ENCODE results near the gene C1D. TPM values are rescaled to one million over a fixed set of nuclear protein-coding genes. Genes with fewer than 3 reads are reported as not detected.
A peak's percentile ranks its signal among the peaks of the same experiment; 100 is the strongest.
"Not testable (repeated sequence)": the region's sequence is repeated elsewhere in the genome, so short reads cannot be mapped to it uniquely, and the experiment has no call there.

Gene C1D, protein sequence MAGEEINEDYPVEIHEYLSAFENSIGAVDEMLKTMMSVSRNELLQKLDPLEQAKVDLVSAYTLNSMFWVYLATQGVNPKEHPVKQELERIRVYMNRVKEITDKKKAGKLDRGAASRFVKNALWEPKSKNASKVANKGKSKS
- polyA plus RNA-seq (ENCODE audit: insufficient read length in 4 of 4) = 10 to 100 TPM; 45.3 to 59.8 (median 51.1) TPM

DNA sequence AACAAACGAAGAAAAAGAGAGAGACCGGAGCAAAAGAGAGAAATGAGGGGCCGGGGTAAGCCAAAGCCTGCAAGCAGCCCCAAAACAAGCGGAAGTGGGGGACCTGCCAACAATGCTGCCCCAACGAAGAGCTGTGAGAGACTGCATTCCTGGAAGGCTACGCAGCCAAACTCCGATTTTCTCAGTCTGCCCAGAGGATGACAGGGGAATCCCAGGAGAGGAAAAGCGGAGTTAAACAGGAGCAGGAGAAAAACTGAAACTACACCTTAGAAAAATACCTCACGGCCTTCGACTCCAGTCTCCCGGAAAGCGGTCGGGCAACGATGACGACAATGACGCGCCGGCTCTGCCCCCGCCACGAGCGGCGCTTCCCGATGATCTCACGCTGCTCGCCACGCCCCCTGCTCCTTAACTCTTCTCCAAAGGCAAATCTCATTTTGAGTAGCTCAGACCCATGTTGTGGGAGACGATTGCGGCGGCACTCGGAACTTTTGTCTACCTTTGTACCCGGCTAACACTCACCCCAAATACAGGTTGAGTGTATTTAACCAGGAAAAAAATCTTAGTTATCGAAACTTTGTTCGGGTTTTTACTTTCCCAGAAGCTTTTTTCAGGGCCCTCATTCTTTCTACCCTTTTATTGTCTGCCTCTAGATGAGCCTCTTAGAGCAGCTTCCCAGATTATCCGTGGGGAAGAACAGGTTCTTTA is at the start of gene C1D:
C1D (minus strand) TSS at position 325 of the 708 bp plus-strand sequence. CDS start 15,694 bp downstream, outside the sequence.
- DNase-seq (ENCODE audit: low read depth in 4 of 4, low spot score in 3 of 4) = peak; percentile 87 to 90 (median 88)

DNA sequence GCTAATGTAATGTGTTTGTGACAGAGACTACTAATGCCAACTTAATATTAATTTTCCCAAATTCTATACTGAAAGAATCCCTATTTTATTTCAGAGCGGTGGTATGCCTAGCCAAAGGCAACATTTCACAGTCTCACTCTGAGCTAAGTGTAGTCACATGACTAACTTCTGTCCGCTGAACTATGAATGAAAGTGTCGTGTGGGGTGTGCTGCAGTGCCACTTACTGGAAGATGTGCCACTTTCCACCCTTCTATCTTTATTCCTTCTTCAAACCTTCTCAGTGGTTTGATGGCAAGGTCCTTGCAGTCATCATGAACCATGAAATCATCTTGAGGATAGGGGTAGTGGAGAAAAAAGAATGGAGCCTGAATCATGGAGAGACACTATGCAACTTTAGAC is 47.3 kb upstream of the C1D start:
- no peak for DNase-seq (ENCODE audit: low read depth in 4 of 4, low spot score in 3 of 4)

DNA sequence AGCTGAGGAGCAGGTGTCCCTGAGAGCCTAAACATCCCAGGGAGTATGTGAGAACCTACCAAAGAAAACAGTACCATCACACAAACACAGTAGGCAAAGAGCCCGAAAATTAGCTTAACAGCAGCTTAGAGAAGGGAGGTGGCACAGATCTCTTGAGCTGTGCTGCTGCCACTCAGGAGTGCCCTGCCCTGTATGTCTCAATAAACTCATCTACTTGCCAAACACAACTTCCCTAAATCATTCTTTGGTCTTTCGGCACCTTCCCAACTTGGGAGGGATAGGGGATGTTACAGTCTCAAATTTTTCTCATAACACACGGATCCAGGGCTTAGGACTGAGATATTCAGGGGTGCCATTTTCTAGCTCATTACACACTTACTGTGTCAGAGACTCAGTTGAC is 45.3 kb upstream of the C1D start:
- DNase-seq (ENCODE audit: low read depth in 4 of 4, low spot score in 3 of 4) = no peak

DNA sequence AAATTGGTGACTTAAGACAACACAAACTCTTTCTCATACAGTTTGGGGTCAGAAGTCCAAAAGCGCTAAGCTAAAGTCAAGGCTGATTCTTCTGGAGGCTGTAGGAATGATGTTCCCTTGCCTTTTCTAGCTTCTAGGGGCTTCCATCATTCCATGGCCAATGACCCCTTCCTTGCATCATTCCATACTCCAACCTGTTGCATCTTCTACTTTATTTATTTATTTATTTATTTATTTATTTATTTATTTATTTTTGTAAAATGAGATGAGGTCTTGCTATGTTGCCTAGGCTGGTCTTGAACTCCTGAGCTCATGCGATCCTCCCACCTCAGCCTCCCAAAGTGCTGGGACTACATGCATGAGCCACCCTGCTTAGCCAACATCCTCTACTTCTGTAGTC is 44.7 kb upstream of the C1D start:
- no peak for DNase-seq (ENCODE audit: low read depth in 4 of 4, low spot score in 3 of 4)

DNA sequence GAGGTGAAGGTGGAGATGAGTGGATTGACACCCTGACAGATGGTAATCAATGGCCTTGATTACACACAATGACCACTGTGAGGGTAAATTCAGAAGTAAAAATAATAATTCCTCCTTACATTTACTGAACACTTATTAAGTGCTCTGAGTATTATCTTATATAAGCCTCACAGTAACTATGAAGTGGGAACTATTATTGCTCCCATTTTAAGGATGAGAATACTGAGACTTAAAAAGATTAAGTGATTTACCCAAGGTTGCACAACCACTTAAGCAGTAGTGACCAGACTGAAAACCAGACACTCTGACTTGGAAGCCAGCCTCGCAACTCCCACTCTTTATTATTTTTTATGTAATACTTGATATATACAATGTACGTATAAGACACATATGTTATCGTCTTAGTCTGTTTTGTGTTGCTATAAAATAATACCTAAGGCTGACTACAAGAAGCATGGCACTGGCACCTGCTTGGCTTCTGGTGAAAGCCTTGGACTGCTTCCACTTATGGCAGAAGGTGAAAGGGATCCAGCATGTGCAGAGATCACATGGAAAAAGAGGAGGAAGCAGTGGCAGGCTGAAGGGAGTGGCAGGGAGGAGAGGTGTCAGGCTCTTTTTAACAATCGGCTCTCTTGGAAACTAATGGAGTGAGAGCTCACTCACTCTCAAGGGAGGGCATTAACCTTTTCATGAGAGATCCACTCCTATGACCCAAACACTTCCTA is 41.5 kb upstream of the C1D start:
- no peak for DNase-seq (ENCODE audit: low read depth in 4 of 4, low spot score in 3 of 4)

DNA sequence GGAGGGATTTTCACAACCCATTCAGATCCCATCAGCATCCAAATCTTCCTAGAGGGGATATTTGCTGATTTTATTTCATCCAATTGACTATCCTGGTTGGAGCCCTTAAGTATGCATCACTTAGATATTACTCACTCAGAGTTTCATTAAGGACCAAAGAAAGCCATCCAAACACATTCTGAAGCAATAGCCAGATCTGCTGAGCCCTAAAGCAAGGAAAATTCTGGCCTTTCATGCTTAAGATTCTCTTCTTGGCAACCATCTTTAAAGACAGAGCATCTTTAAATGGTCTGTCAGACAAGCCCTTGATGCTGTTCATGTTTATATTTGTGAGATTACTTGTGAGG is 40.9 kb upstream of the C1D start:
- no peak for DNase-seq (ENCODE audit: low read depth in 4 of 4, low spot score in 3 of 4)

DNA sequence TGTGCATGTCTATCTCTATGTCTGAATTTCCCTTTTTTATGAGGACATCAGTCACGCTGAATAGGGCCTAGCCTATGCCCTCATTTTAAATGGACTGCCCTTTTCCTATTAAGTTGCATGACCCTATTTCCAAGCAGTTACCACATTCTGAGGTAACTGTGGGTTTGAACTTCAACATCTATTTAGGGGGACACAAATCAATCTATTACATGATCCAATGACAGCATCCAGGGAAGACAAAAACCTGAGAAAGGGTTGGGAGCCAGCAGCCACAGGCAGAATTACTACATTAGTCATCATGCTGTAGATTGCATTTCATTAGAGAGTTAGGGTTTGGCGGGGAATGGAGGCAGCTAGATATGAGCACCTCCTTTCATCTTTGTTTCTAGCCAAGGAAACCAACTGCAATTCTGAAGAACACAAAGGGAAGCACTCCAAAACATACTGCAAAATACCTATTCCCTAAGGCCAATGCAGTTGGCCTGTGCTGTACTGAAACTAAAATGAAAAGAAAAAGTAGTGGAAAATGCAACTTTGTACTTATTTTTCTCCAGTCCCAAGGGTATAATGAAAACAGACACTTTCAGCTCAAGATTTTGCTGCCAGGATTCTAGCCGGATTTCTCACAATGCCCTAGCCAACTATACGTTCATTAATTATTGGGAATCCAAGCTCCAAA is 40.4 kb upstream of the C1D start:
- no peak for DNase-seq (ENCODE audit: low read depth in 4 of 4, low spot score in 3 of 4)

DNA sequence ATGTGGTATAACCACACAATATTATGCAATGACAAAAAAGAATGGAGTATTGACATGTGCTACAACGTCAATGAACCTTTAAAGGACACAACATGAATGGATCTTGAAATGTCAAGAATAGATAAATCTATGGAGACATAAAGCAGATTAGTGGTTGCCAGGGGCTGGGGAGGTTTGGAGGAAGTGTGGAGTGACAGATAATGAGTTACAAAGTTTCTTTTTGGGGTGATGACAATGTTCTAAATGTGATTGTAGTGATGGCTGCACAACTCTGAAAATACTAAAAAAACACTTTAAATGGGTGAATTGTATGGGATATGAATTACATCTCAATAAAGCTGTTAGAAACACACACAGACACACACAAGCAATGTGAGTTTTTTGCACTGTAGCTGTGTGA is 37.4 kb upstream of the C1D start:
- no peak for DNase-seq (ENCODE audit: low read depth in 4 of 4, low spot score in 3 of 4)

DNA sequence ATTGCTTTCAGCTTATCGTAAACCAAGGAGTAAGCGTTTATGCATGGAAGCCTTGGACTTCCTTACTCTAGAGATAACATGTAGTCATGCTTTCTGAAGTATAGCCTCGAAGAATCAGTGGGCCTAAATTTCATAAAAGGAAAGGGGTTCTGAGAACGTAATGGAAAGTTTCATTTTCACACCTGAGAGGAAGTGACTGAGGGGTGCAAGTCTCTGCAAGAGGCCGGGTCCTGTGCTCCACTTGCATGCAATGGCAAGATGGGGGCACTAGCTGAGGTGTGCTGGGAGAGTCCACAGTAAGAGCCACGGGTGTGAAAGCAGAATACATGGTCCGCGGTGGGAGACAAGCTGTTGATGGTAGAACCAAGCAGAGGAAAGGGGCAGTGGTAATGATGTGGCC is 36.5 kb upstream of the C1D start:
- no peak for DNase-seq (ENCODE audit: low read depth in 4 of 4, low spot score in 3 of 4)

DNA sequence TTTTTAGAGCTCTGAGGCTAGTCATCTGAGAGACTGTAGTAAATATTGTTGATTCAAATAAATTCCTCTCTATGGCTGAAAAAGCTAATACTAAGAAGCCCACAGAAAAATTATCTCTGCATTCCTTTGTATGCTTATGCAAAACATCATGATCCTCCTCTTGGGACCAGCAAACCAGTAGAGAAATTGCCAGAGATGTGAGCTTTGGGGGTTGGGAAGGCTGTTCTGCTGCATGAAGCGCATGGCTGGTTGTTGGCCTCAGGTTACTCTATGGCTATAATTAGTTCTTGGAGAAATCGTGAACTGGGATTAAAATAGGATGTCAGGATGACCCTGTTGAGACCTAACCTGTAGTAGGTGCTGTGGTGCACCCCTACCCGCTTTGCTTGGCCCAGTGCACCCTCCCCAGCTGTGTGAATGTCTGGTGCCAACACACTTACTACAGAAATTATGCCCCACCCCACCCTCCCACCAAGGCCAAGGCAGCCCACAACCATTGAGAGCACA is 35.5 kb upstream of the C1D start:
- no peak for DNase-seq (ENCODE audit: low read depth in 4 of 4, low spot score in 3 of 4)

DNA sequence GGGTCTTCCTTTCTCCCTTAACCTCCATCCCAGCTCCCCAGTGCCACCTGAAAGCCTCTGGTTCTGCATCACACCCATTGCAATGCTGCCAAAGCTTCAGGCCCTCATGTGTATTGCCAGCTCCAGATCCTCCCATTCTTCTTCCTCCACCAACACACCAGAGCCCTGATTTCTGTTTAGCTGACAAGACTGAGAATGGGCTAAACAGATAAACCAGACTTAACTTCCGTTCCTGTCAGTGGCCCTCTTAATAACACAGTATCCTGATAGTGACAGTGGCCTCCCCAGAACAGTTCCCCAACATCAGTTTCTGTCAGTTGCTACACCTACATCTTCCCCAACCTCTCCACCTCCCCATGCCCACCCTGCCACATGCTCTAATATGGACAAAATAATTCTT is 31.3 kb upstream of the C1D start:
- no peak for DNase-seq (ENCODE audit: low read depth in 4 of 4, low spot score in 3 of 4)

DNA sequence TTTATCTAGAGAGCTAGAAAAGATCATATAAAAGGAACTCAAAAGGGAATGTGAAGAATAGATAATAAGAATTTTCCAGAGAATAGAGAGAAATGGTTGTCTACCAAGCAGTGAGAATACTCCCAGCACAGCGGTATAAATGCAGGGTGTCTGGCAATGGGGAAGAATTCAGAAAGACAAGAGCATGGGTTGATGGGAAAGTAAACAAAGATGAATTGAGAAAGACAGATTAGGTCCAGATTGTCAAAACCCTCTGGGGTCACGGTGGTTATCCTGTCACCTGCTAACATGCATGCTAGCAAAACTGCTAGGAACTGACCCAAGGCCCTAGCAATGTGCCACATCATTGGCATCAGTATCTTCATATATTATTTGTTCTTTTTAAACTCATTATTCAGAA is 30.8 kb upstream of the C1D start:
- DNase-seq (ENCODE audit: low read depth in 4 of 4, low spot score in 3 of 4) = no peak

DNA sequence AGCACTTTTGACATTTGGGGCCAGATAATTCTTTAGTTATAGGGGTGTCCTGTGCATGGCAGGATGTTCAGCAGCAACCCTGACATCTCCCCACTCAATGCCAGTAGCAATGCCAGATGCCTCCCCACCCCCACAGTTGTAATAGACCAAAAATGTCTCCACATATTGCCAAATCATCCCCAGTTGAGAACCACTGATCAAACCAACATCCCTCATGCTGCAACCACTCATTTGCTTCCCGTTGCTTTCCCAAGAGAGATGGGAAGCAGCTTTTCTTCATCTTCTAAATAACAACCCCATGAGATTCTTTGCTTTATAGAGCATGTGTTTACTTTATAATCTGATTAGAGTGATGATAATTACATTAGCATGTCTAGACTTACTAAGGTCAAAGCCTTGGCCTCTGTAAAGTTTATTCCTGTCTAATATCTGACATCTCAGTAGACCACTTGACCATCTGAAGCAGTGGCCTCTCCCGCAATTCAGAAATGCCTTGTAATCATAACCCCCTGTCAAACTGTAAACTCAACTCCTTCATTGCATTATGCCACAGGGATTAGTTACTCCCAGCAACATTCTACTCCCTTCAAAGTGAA is 28.7 kb upstream of the C1D start:
- DNase-seq (ENCODE audit: low read depth in 4 of 4, low spot score in 3 of 4) = peak in 2 of 4 donors; percentile 8 to 14

DNA sequence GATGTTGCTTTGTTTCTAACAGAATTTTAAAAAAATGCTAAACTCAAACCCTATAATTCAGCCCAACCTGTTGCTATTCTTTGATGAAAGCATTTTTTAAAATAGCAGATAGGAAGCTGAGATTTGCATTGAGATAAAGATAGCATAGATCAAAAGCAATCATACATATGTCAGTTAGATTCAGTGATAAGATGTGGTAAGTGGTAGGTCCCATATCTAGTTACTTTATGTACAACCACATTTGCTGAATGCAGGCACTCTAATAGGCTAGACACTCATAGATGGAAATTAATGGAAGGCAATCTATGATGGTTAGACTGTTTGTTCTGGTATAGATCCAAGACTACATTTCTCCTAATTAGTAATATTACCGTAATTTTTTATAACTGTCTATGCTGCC is 27.2 kb upstream of the C1D start:
- DNase-seq (ENCODE audit: low read depth in 4 of 4, low spot score in 3 of 4) = no peak

DNA sequence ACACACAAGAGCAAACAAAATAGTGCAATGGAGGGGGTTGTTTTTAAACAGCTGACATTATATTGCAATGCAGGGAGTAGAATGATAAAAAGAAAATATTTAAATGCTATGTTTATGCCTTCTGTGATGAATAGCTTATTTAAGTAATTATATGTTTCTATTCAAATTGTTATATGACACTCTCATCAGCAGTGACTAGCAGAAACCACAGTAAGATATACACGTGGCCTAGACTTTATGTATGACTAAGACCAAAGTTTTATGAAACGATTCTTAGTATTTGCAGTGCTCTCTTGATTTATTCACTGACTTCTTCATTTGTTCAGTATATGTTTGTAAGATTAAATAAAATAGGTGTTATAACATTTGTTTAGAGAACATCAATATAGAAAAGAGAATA is 26.1 kb upstream of the C1D start:
- DNase-seq (ENCODE audit: low read depth in 4 of 4, low spot score in 3 of 4) = no peak

DNA sequence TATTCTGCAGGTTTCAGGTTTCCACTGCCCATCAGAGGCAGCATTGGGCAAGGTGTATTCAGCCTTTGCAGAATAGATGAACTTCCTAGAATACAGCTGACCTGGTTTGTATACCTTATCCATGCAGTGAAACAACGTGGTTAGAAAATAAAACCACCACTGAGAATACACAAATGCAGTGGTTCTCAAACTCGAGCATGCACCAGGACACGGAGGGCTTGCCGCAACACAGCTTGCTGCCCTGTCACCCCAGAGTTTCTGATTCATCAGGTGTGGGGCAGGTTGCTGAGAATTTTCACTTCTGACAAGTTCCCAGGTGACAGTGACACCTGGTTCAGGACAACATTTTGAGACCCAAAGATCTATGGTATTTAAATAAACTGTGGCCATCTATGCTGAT is 23.4 kb upstream of the C1D start:
- no peak for DNase-seq (ENCODE audit: low read depth in 4 of 4, low spot score in 3 of 4)

DNA sequence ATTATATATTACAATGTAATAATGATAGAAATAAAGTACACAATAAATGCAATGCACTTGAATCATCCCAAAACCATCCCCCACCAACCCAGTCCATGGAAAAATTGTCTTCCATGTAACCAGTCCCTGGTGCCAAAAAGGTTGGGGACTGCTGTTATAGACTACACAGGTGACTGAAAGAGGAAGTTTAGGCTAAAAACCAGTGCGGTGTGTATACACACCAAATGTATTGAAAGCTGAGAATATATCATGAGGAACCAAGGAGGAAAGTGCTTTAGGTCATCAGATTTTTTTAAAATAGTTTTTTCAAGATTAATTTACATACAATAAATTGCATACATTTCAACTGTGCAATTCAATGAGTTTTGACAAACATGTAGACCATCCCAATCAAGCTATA is 20.5 kb upstream of the C1D start:
- no peak for DNase-seq (ENCODE audit: low read depth in 4 of 4, low spot score in 3 of 4)

DNA sequence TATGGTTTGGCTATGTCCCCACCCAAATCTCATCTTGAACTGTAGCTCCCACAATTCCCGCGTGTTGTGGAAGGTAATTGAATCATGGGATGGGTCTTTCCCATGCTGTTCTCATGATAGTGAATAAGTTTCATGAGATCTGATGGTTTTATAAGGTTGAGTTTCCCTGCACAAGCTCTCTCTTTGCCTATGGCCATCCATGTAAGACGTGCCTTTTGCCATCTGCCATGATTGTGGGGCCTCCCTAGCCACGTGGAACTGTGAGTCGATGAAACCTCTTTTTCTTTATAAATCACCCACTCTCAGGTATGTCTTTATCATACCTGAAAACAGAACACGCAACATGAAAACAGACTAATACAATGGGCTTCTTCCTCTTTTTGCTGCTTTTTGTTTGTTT is 11.2 kb upstream of the C1D start:
- no peak for DNase-seq (ENCODE audit: low read depth in 4 of 4, low spot score in 3 of 4)

DNA sequence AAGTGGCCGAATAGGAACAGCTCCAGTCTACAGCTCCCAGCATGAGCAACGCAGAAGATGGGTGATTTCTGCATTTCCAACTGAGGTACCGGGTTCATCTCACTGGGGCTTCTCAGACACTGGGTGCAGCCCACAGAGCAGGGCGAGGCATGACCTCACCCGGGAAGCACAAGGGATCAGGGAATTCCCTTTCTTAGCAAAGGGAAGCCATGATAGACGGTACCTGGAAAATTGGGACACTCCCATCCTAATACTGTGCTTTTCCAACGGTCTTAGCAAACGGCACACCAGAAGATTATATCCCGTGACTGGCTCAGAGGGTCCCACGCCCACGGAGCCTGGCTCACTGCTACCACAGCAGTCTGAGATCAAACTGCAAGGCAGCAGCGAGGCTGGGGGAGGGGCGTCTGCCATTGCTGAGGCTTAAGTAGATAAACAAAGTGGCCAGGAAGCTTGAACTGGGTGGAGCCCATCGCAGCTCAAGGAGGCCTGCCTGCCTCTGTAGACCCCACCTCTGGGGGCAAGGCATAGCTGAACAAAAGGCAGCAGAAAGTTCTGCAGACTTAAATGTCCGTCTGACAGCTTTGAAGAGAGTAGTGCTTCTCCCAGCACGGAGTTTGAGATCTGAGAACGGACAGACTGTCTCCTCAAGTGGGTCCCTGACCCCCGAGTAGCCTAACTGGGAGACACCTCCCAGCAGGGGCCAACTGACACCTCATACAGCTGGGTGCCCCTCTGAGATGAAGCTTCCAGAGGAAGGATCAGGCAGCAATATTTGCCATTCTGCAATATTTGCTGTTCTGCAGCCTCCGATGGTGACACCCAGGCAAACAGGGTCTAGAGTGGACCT is 1.2 kb upstream of the C1D start:
- not testable (repeated sequence) for DNase-seq (ENCODE audit: low read depth in 4 of 4, low spot score in 3 of 4)

DNA sequence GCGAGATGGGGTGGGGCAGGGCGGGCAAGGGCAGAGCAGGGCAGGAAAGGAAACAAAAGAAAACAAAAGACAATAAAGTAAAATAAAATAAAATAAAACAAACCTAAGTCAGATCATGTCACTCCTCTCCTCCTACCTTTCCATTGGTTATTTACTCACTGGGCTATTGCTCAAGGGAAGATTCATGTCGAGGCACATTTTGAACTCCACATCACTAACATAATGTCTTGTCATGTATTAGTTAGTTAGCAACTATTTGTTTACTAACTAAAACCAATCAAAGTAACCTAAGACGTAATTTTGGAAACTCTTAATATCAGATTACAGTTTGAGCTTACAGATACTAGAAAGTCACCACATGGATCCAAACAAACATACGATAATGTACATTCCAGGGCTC is 2.2 kb downstream of the C1D start:
- DNase-seq (ENCODE audit: low read depth in 4 of 4, low spot score in 3 of 4) = no peak

Measured in left renal pelvis (tissue), 4 donors.